ENCODE results near the gene TRAF7.

- TF ChIP-seq CTCF (conservative IDR thresholded peaks at IDR 0.05; ENCODE audit: low read depth, low read length) (no peak), EZH2 (IDR thresholded peaks at IDR 0.05; ENCODE audit: low read length, unreplicated experiment) (no peak), EZH2phosphoT487 (IDR thresholded peaks at IDR 0.05; ENCODE audit: borderline replicate concordance, low read length) (no peak)
Observed at GRCh38 chr16:2143878-2144485, 11.6 kb upstream of the TRAF7 start.

All from PC-3 (cell line).